Measurements from ENCODE around the gene CHEK1. TPM values are rescaled to one million over a fixed set of nuclear protein-coding genes. Genes with fewer than 3 reads are reported as not detected.

The CHEK1 gene
- total RNA-seq, 1 donor from 2014 or later: 161 TPM

GRCh38 chr11:125627236-125627910 lies 2.4 kb downstream of the CHEK1 start:
- DNase-seq (ENCODE audit: low spot score): no peak
- Mint-ChIP-seq H3K36me3 (peaks cover 5% of the 10 kb centered on the region), H3K4me3 (peak overlapping the region; percentile 95), H3K27ac (no peak overlapping the region), H3K27me3 (ENCODE audit: insufficient read depth, low read depth) (peaks cover 1% of the 10 kb centered on the region), H3K9me3 (no peaks in the 10 kb centered on the region), H3K4me1 (peaks cover 16% of the 10 kb centered on the region)
- Histone ChIP-seq H4K20me1 (ENCODE audit: low read depth) (no peaks in the 10 kb centered on the region), H3K36me3 (peaks cover 26% of the 10 kb centered on the region), H3K9me3 (ENCODE audit: low read depth) (no peaks in the 10 kb centered on the region), H3F3A (ENCODE audit: low read depth) (peaks cover 32% of the 10 kb centered on the region), H3K4me2 (peak overlapping the region; percentile 95), H2AFZ (replicated peaks) (no peak overlapping the region), H3K79me2 (ENCODE audit: low read depth) (peaks cover 57% of the 10 kb centered on the region), H3K9ac (peak overlapping the region; percentile 85), H3K27ac (no peak overlapping the region), H3K4me3 (peak overlapping the region; percentile 89), H3K4me1 (peaks cover 23% of the 10 kb centered on the region), H3K27me3 (no peaks in the 10 kb centered on the region)
- TF ChIP-seq CTCF (IDR thresholded peaks at IDR 0.05): no peak
- no peak for TF ChIP-seq EZH2phosphoT487 (IDR thresholded peaks at IDR 0.05)
- TF ChIP-seq EZH2 (IDR thresholded peaks at IDR 0.05): no peak

GRCh38 chr11:125637840-125638239 lies 12.9 kb downstream of the CHEK1 start:
- no peaks in the 10 kb centered on the region for H3K27me3 ChIP-seq
- H3K27ac ChIP-seq: no peak overlapping the region
- H3K9ac ChIP-seq: no peak overlapping the region
- H3K4me3 ChIP-seq: no peak overlapping the region
- no peak overlapping the region for H3K4me2 ChIP-seq
- DNase-seq (ENCODE audit: low spot score): no peak
- Mint-ChIP-seq H3K4me3 (no peak overlapping the region), H3K27ac (no peak overlapping the region), H3K4me1 (no peaks in the 10 kb centered on the region), H3K27me3 (ENCODE audit: insufficient read depth, low read depth) (no peaks in the 10 kb centered on the region), H3K9me3 (no peaks in the 10 kb centered on the region), H3K36me3 (peaks cover 37% of the 10 kb centered on the region)
- peaks cover 20% of the 10 kb centered on the region for H3K79me2 ChIP-seq (ENCODE audit: low read depth)
- TF ChIP-seq EZH2phosphoT487 (IDR thresholded peaks at IDR 0.05) (no peak), CTCF (IDR thresholded peaks at IDR 0.05) (no peak), EZH2 (IDR thresholded peaks at IDR 0.05) (no peak)
- H3K36me3 ChIP-seq: peaks cover 60% of the 10 kb centered on the region
- H4K20me1 ChIP-seq (ENCODE audit: low read depth): no peaks in the 10 kb centered on the region
- H3K4me1 ChIP-seq: no peaks in the 10 kb centered on the region
- H3K9me3 ChIP-seq (ENCODE audit: low read depth): no peaks in the 10 kb centered on the region
- H2AFZ ChIP-seq (replicated peaks): no peak overlapping the region
- H3F3A ChIP-seq (ENCODE audit: low read depth): peaks cover 7% of the 10 kb centered on the region

- no peaks in the 10 kb centered on the region for H3K27me3 Mint-ChIP-seq (ENCODE audit: insufficient read depth, low read depth)
- Histone ChIP-seq H3K4me2 (no peak overlapping the region), H3K27me3 (no peaks in the 10 kb centered on the region), H3K79me2 (ENCODE audit: low read depth) (peaks cover 20% of the 10 kb centered on the region), H3K9ac (no peak overlapping the region), H3K4me1 (no peaks in the 10 kb centered on the region), H3F3A (ENCODE audit: low read depth) (peaks cover 7% of the 10 kb centered on the region), H3K27ac (no peak overlapping the region), H3K36me3 (peaks cover 55% of the 10 kb centered on the region), H3K4me3 (no peak overlapping the region), H2AFZ (replicated peaks) (no peak overlapping the region), H3K9me3 (ENCODE audit: low read depth) (no peaks in the 10 kb centered on the region), H4K20me1 (ENCODE audit: low read depth) (no peaks in the 10 kb centered on the region)
- no peak for TF ChIP-seq EZH2 (IDR thresholded peaks at IDR 0.05)
- TF ChIP-seq CTCF (IDR thresholded peaks at IDR 0.05): no peak
- TF ChIP-seq EZH2phosphoT487 (IDR thresholded peaks at IDR 0.05): no peak
- H3K9me3 Mint-ChIP-seq: no peaks in the 10 kb centered on the region
- H3K4me1 Mint-ChIP-seq: no peaks in the 10 kb centered on the region
- DNase-seq (ENCODE audit: low spot score): no peak
- no peak overlapping the region for H3K27ac Mint-ChIP-seq
- H3K4me3 Mint-ChIP-seq: no peak overlapping the region
- peaks cover 37% of the 10 kb centered on the region for H3K36me3 Mint-ChIP-seq
Measured at GRCh38 chr11:125638315-125638714, 13.4 kb downstream of the CHEK1 start.
